Ovary (tissue), 3 donors: ENCODE results near the gene CTNNBL1.

ENCODE experiments used
- CTCF ChIP-seq, 3 donors: fragments of 450-650 bp in 2 of 3; fragments of 200-600 bp in 1 of 3; IDR thresholded peaks; one replicate each; pipeline versions ENCODE4 v1.5.1 to v1.8.0; 2016 to 2022; ENCODE audit warnings: antibody characterized with exemption in 3 of 3, mild to moderate bottlenecking in 1 of 3
- EP300 ChIP-seq: sonication (generic); formaldehyde crosslinking; IDR thresholded peaks from one replicate; pipeline ENCODE4 v1.6.1; 2017; ENCODE audit warnings: antibody characterized with exemption
- donor health status: DM: no; HTN: no; CAD: no.

GRCh38 chr20:37893566-37894241 is 199.9 kb downstream of the CTNNBL1 start:
- no peak for TF ChIP-seq CTCF (IDR thresholded peaks at IDR 0.05)
- TF ChIP-seq EP300: no peak
